PC-9 (cell line): ENCODE results near the gene EYS.

Source experiments
- EZH2 ChIP-seq: fragments of 200-600 bp; sonication (generic); IDR thresholded peaks from 2 replicates; pipeline ENCODE4 v1.8.0; 2017; ENCODE audit warnings: antibody characterized with exemption, low read depth
- TF ChIP-seq, protein P1 (sequence below): fragments of 200-600 bp; sonication (generic); conservative IDR thresholded peaks from 2 replicates; pipeline ENCODE4 v1.6.1; 2017; ENCODE audit warnings: mixed run types, antibody characterized with exemption, mild to moderate bottlenecking, moderate library complexity

DNA sequence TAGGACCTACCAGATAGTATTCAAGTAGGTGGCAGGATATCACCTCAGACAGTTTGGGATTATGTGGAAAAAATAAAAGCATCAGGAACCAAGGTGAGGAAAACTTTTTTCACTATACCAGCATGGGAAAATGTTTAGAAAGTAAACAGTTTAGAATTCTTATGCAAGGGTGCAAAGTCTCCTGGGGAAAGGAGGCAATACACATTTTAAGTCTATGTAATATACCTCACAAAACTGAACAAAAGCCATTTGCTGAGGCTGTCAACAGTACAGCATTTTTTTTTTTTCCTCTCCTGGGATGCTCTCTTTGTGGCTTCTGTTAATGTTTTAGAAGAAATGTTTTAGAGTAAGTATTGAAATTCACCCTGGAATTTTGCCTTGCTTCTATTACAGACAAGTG is 1997.9 kb downstream of the EYS start:
- TF ChIP-seq, protein P1, sequence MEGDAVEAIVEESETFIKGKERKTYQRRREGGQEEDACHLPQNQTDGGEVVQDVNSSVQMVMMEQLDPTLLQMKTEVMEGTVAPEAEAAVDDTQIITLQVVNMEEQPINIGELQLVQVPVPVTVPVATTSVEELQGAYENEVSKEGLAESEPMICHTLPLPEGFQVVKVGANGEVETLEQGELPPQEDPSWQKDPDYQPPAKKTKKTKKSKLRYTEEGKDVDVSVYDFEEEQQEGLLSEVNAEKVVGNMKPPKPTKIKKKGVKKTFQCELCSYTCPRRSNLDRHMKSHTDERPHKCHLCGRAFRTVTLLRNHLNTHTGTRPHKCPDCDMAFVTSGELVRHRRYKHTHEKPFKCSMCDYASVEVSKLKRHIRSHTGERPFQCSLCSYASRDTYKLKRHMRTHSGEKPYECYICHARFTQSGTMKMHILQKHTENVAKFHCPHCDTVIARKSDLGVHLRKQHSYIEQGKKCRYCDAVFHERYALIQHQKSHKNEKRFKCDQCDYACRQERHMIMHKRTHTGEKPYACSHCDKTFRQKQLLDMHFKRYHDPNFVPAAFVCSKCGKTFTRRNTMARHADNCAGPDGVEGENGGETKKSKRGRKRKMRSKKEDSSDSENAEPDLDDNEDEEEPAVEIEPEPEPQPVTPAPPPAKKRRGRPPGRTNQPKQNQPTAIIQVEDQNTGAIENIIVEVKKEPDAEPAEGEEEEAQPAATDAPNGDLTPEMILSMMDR: no peak
- no peak for TF ChIP-seq EZH2
